GM19238 (cell line): ENCODE results near the gene ARX.

Experiments used
- DNase-seq: peaks from one replicate; pipeline ENCODE4 v3.0.0; 2011; ENCODE audit warnings: low spot score; ENCODE audit not compliant: insufficient read length

ARX gene

DNA sequence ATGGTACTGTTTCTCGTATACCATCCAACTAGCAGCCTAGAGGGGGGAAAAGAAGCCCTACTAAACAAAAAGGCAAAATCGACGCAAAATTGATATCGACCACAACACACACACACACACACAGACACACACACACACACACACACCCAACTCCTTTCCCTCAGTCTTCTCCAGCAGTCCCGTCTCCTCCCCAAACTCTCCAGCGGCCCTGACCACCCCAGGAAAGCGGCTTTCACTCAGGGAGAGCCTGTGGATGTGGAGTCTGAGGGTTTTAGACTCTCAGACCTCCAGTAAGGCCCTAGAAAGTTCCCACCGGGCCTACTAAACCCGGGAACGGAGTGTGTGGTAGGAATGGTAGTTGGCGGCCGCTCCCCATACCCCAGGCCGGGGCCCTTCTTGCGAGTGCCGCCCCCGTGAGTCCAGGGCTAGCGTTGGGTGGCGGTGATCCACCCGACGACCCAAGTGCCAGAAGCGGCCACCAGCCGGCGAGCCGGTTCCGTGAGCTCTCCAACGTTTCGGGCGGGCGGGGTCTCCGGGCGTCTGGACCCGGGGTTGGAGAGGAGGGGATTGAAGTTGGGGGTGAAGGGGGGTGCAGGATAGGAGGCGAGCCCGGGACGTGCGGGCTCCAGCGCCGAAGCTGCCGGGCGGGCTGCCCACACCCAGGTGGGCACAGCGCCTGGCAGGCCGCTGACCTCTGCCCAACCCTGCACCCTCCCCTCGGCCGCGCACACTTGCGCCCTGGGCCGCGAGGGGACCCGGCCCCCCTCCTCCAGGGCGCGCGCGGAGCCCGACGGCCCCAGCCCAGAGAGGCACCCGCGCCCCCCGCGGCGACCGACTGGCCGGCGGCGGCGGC, 13.7 kb downstream of the ARX start:
- no peak for DNase-seq

DNA sequence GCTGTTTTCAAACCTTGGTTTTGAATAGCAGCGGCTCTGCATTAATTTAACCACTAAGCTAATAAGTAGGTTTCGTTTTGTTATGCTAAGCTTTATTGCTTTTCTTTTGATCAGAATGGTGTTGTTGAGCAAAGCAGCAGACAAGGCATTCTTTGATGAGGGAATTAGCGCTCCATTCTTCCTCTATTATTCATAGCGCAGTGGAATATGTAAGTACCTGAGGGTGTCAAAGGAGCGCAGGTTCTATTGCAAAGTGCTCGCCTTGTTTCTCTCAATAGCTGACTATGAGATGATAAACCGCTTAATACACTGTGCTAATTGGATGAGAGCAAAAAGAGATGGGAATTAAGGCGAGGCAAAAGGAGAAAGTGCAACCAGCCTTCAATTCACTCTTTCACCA, 16.3 kb downstream of the ARX start:
- DNase-seq = no peak

DNA sequence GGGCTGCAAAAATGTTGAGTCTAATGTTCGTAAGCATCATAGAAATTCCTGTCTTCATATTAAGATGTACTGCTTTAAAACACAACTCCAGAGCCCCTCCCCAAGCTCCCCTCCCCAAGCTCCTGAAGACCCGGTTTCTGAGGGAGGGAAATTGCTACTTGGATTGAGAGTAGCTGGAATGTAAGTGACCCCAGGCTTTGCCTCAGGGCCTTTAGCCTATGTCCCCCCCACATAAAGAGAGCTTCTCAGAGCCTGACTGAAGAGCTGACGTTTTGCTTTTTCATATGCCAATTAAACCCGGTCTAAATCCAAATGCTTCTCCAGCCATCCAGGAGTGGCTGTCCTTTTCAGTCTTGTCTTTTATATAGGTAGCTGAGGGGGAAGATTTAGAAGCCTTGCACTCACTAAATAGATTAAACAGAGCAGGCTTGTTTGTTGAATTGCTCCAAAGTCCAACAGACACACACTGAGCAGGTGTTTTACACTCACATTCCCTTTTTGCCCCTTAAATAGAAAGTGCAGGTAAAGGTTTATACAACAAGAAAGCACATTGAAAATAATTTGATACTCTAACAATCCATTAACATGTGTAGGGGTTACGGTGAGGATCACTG, 19.6 kb downstream of the ARX start:
- DNase-seq = no peak

DNA sequence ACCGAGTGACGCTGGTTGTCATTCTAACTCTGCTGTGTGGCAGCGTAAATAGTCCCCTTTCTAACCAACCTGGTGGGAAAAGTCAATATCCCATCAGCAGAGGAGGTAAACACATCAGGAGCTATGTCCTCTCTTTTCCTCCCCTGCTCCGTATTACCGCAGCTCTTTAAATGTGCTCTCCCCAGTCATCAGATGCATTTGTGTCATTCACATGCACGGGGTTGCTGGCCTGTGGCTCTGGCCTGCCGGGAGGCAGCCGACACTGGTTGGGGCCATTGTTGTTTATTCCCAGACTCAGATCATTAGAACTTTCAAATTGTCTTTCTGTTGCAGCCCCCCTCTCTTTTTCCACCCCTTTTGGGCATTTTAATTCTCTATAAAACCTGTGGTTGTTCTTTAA, 21.9 kb downstream of the ARX start:
- no peak for DNase-seq

DNA sequence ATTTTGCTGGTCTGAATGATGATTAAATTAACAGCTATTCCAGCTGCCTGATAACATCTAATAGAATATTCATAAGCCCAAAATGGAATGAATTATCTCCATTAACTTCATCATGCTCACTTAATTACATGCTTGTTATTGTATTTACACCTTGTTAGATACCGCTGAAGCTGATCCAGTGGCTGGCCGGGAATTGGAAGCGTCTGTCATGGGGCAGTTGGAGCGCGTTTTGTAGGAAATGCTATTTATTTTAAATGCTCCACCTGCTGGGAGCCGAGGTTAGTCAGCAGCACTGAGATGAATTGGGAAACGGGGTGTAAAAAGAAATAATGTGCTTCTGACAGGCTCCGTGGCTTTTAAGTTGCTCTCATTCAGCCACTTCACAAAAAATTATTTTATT, 25.2 kb downstream of the ARX start:
- no peak for DNase-seq

DNA sequence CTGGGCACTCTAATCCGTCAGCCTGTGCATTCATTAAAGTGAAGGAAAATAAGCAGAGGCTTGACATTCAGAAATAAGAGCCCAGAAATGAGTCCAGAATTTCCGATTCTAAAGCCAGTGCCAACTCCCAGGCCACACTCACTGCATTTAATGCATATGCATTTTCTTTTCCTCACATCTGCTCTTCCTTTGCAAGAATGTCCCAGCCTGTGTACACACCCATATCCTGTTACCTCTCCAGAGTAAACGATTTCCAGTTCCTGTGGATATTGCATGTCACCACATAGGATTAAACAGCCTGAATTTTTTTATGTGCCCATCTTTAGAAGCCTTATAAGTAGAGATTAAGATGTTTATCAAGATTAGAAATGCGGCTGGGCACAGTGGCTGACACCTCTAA, 27.5 kb downstream of the ARX start:
- DNase-seq = no peak

DNA sequence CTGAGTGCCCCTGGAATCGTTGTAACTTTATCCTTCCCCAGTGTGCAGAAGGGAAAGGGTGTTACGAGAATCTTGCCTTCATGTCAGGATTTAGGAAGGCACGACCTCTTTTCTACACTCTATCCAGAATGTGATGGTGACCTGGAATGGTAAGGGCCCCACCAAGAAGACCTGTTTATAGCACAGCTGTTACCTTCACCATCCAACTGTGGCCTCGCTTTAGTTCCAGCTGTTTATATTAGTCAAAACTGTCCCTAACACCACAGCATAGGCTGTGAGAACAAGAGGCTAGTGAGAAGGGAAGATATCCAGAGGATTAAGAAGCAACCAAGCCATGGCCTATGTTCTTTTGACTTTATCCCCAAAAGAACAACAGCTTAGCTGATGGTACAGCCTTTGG, 28.0 kb downstream of the ARX start:
- DNase-seq = no peak

DNA sequence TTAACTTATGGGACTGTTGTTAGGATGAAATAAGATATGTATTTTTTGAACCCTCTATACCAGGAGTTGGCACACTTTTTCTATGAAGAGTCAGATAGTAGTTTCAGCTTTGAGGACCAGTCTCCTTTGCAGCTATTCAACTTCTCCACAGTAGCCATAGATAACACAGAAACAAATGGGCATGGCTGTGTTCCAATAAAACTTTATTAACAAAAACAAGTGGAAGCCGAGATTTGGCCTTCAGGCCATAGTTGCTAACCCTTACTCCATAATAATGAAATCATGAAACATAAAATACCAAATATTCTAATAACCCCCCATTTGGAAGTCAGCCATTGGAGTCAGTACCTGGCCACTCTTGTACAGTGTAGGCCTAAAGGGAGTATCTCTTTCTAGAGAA, 30.6 kb downstream of the ARX start:
- DNase-seq = no peak

DNA sequence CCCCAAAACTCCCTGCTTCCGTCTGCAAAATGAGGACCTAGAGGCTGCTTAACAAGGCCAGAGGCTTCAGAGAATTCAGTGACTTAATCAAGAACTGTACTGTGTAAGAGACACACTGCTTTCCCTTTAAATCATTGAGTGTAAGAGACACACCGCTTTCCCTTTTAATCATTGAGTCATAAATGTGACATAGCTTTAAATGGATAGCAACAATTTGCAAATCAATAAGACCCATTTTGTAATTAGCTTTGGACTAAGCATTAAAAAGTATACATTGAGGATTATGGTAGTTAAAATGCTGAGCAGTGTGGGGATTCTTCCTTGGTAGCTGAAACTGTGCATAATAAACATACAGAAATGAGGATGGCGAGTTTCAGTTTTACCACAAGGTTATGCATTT, 31.8 kb downstream of the ARX start:
- no peak for DNase-seq

DNA sequence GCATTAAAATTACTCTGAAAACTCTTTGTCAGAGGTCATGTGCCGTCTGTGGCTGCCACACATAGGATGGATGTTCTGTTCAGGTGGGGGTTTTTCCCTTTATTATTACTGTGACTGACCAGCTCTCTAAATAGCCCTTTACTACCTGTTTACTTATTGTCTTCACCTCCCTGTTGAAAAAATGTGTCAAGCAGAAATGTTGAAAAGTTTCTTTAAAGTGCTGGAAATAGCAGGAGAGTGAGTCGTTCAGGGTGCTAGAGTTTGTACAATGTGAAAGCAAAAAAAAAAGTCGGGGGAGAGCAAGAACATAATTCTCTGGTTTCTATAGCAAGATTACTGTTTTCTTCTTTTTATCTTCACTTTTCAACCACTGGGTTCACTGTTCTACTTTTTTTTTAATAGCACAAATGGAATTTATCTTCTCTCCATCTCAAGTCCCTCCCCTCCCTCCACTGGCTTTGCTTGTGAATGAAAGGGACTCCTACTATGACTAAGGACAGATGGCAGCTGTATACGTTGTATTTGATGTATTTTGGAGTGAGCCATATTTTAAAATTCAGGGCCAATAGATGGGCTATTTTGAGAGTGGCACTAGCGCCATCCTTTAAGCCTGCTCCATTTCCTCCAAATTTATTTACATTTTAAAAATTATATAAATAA, 33.3 kb downstream of the ARX start:
- DNase-seq = no peak

DNA sequence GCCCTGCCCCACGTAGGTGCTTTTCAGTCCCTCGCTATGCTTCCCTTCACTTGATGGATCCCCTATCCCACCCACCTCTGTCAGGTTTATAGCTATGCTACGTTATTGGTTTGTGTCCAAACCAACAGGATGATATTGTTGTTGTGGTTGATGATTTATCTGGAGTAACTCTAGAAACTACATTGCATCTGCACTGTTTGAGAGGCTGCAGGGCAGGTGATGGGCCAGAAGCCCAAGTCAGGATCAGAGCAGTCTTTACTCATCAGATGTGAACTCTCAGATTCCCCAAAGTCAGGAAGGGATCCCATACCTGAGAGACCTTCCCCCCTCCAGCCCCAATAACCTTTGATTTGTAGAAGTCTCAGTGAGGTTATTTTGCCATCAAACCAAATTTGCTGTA, 34.7 kb downstream of the ARX start:
- DNase-seq = no peak

DNA sequence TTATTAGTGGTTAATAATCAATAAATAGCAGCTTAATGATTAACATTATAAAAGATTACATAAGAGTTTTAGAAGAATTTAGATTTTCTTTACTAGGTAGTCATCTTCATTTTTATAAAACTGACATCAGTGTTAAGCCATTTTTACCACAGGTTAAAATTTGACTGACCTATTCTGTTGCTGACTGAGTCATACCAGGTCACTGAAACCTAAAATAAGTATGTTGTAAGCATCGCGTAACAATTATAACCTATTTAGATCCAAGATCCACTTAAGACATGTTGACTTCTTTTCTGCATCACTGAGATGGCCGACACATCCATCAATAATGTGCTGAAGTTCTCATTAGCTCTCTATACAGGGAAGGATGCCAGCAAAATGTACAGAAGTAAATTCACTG, 36.7 kb downstream of the ARX start:
- no peak for DNase-seq

DNA sequence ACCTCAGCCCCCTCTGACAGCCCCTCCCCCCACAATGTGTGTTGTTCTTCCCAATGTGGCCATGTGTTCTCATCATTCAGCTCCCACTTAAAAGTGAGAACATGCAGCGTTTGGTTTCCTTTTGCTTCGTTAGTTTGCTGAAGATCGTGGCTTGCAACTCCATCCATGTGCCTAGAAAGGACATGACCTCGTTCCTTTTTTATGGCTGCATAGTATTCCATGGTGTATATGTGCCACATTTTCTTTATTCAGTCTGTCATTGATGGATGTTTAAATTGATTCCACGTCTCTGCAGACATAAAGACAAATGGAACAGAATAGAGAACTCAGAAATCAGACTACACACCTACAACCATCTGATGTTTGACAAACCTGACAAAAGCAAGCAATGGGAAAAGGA, 46.0 kb downstream of the ARX start:
- DNase-seq = no peak

DNA sequence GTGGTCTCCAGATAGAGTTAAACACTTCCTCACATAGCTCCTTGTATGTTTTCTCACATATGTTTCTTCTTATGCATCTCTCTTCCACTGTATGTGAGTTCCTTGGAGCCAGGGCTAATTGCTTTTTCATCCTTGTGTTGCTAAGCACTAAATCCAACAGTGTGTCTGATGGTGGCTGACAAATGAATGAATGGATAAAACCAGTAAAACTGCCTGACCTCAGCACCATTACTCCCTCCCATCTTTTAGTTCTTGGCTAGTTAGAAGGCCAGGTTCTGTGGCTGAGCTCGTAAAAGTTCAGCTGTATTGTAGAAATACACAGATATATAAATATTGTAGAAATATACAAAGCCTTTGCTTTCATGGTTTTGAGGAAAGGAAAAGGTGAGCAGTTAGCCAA, 50.4 kb downstream of the ARX start:
- no peak for DNase-seq

DNA sequence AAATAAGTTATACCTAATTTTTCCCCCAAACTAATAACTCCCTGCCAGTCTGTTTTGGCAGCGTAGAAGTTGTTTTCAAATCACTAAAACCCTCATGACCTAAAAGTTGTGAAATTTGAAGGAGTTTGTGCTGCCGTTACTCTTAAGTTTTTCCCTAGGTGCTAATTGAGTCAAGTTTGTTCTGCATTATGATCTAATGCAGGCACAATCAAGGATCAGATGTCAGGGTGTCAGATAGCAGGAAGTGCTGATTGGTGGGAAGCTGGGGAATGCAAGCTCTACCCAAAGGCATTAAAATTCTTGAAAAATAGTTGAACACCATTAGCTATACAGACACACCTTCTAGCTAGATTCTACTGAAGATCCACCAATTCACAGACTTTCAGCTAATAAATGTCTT, 51.9 kb downstream of the ARX start:
- no peak for DNase-seq

DNA sequence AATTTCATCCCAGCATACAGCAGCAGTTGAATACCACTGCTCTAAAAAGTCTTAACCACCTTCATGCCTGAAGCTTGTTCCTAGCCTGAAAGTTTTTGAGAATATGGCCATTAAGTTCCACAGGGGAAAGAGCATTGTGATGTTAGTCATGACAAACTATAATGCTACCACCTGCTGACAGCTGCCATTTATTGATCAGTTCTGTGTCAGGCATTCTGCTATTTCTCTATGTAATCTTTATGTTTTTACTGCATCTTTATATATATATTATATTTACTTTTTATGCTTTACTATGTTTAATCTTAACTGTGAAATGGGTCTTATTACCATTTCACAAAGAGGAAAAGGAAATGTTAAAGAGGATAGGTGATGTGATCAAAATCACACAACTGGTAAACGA, 54.0 kb downstream of the ARX start:
- DNase-seq = no peak

DNA sequence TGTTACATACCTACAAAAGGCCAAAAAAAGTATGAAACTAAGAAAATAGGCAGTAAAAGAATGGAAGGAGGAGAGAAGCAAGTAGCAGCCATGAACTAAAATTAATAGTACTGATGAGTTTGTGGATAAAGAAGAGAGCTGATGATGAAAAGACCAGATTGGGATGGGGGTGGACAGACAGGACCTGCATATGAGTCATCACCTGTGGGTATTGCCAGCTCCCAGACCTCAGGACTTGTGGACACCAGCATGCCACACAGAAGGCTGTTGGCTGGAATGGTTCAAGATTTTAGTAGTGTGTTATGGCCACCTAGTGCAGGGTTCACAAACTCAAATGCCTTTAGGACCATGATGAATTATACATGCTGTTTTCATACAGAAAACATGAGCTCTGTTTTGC, 58.9 kb downstream of the ARX start:
- DNase-seq = no peak

DNA sequence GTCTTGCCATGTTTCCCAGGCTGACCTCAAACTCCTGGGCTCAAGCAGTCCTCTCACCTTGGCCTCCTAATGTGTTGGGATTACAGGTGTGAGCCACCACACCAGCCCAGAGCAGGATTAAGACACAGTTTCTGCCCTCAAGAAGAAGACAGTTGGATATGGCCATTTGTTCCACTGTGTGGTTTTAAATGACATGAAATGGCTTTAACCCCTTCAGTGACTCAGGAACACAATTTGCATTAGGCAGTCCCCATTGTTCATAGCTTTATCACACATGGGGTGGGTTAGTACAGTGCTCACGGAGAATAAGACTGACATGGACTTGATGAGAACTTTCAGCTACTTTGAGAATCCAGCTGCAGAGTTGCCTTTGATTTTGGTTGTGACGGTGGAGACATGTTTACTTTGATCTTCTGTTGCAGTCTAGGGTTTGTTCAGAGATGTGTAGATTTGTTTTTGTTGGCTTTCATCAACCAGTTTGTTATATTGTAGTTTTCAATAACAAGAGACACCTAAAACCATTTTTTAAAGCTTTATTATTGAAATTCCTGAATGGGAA, 60.3 kb downstream of the ARX start:
- no peak for DNase-seq

DNA sequence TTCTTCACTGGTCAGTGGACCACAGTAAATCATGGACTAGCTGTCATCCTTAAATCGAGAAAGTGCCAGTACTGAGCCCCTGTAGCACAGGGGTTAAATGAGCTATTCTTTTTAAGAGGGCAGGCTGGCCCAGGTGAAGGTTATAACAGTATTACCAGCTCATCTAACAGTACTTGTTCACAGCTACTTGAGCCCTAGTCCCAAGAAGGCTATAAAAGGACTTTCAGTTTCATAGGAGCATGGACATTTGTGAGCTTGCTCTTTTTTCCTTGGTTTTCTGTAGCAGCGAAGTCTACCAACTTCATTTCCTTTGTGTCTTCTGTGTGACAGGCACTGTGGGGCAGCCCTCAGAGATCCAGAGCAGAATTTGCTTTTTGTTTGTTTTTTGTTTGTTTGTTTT, 61.0 kb downstream of the ARX start:
- DNase-seq = no peak
